SK-N-MC (cell line): Measurements from ENCODE around the gene ZC3H12A.

Experiments used
- EZH2 ChIP-seq: fragments of 200-600 bp; sonication (generic); IDR thresholded peaks from one replicate; pipeline ENCODE4 v1.6.1; 2017; ENCODE audit warnings: antibody characterized with exemption
- POLR2AphosphoS5 ChIP-seq: IDR thresholded peaks from 2 replicates; pipeline ENCODE4 v1.6.1; 2012; ENCODE audit warnings: mild to moderate bottlenecking, low read depth, low read length, borderline replicate concordance

DNA sequence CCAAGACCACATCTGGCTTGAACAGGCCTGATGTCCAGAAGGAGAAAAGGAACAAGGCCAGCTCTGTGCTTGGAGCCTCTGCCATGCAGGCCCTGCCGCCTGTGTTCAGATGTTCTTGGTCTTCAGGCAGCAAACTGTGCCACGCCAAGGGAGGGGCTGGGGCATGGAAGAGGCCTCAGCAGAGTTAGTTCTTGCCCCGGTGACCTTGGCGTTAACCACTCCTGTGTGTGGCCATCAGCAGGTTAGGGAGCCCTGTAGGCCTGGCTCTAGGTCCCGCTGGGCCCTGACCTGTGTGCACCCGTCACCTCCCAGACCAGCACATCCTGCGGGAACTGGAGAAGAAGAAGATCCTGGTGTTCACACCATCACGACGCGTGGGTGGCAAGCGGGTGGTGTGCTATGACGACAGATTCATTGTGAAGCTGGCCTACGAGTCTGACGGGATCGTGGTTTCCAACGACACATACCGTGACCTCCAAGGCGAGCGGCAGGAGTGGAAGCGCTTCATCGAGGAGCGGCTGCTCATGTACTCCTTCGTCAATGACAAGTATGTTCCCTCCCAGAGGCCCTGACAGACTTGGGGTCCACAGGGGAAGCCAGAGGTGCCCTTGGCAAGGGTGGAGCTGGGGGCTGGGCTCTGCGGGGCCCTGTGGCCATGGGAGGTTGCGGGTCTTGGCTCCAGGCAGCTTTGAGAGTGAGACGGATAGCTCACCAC lies 7.1 kb downstream of the ZC3H12A start:
- TF ChIP-seq POLR2AphosphoS5 (no peak), EZH2 (no peak)
